ENCODE results near the gene MAPKBP1.

Gene MAPKBP1

GRCh38 chr15:41789662-41790061 lies 15.4 kb downstream of the MAPKBP1 start:
- TF ChIP-seq, protein P1, sequence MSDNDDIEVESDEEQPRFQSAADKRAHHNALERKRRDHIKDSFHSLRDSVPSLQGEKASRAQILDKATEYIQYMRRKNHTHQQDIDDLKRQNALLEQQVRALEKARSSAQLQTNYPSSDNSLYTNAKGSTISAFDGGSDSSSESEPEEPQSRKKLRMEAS (IDR thresholded peaks at IDR 0.05; ENCODE audit: low read depth, low read length), result no peak
- no peak for TF ChIP-seq POLR2A (IDR thresholded peaks at IDR 0.05; ENCODE audit: extremely low read depth, insufficient read length)
- no peak for TF ChIP-seq CTCF (IDR thresholded peaks at IDR 0.05; ENCODE audit: low read depth, low read length)
- TF ChIP-seq MYC (IDR thresholded peaks at IDR 0.05; ENCODE audit: low read depth, low read length), result no peak
- no peak for DNase-seq (ENCODE audit: low read depth)

DNA sequence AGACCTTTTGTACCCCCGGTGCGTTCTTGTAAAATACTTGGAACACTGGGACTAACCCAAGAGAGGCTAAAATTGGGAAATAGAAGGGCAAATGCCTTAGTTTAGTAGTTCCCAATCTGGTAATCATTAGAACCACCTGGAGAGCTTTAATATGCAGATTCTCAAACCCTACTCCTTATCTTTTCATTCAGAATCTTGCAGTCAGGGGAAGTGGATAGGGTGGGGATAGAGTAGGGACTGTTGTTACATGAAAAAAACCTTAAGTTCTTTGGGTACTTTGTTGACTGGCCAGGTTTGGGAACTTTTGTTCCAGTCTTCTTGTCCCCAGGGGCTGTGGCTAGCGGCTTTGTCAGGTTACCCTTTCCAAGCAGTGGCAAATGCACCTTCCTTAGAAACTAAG lies 15.9 kb downstream of the MAPKBP1 start:
- TF ChIP-seq CTCF (IDR thresholded peaks at IDR 0.05; ENCODE audit: low read depth, low read length), result no peak
- TF ChIP-seq, protein P1 (IDR thresholded peaks at IDR 0.05; ENCODE audit: low read depth, low read length), result no peak
- TF ChIP-seq MYC (IDR thresholded peaks at IDR 0.05; ENCODE audit: low read depth, low read length), result no peak
- TF ChIP-seq POLR2A (IDR thresholded peaks at IDR 0.05; ENCODE audit: extremely low read depth, insufficient read length), result no peak
- H3K4me3 ChIP-seq (ENCODE audit: low read depth, low read length), result no peak overlapping the region
- no peak for DNase-seq (ENCODE audit: low read depth)

More at GRCh38 chr15:41789662-41790061, 15.4 kb downstream of the MAPKBP1 start:
- H3K4me3 ChIP-seq (ENCODE audit: low read depth, low read length), result no peak overlapping the region

- TF ChIP-seq MYC (IDR thresholded peaks at IDR 0.05; ENCODE audit: low read depth, low read length) (peak; percentile 37; the same call in 1 of the 2 replicates), POLR2A (IDR thresholded peaks at IDR 0.05; ENCODE audit: extremely low read depth, insufficient read length) (no peak)
- TF ChIP-seq, protein P1 (IDR thresholded peaks at IDR 0.05; ENCODE audit: low read depth, low read length), result peak; percentile 38; the same call in 1 of the 2 replicates
- H3K4me3 ChIP-seq (ENCODE audit: low read depth, low read length), result no peak overlapping the region
- peak; percentile 85 for DNase-seq (ENCODE audit: low read depth)
These were observed 16.7 kb downstream of the MAPKBP1 start for GRCh38 chr15:41790756-41791546.

GRCh38 chr15:41791547-41791937 lies 17.3 kb downstream of the MAPKBP1 start:
- TF ChIP-seq MYC (IDR thresholded peaks at IDR 0.05; ENCODE audit: low read depth, low read length), result no peak
- TF ChIP-seq, protein P1 (IDR thresholded peaks at IDR 0.05; ENCODE audit: low read depth, low read length), result no peak
- no peak for TF ChIP-seq CTCF (IDR thresholded peaks at IDR 0.05; ENCODE audit: low read depth, low read length)
- no peak for TF ChIP-seq POLR2A (IDR thresholded peaks at IDR 0.05; ENCODE audit: extremely low read depth, insufficient read length)
- DNase-seq (ENCODE audit: low read depth), result no peak
- H3K4me3 ChIP-seq (ENCODE audit: low read depth, low read length), result no peak overlapping the region

DNA sequence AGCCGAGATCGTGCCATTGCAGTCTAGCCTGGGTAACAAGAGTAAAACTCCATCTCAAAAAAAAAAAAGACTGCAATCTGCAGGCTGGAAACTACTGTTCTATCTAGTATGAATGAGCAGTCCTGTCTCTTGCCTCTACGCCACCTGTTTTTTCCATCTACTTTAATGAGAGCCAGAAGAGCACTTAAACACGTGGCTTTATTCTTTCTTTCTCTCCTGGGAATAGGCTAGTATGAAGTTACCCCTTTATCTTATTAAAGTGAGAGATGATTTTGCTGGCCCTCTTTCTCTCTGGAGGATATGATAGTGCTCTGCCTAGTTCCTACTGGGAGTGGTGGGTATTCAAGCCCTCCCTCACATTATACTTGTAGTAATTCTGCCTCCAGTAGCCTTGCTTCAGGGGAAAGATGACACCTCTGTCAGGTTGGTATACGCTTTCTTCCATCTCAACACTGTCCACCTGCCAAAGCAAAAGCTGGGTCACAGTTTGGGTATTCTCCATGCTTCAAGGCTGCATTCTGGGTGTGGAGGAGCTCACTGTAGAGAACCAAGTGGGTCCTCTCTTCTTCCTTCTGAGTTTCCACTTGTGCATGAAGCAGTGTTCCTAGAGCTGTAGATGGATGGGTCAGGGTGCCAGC lies 17.8 kb downstream of the MAPKBP1 start:
- DNase-seq (ENCODE audit: low read depth), result no peak
- no peak overlapping the region for H3K4me3 ChIP-seq (ENCODE audit: low read depth, low read length)
- TF ChIP-seq, protein P1 (IDR thresholded peaks at IDR 0.05; ENCODE audit: low read depth, low read length), result peak; percentile 17; the same call in 1 of the 2 replicates
- TF ChIP-seq POLR2A (IDR thresholded peaks at IDR 0.05; ENCODE audit: extremely low read depth, insufficient read length), result no peak
- TF ChIP-seq MYC (IDR thresholded peaks at IDR 0.05; ENCODE audit: low read depth, low read length), result no peak
- no peak for TF ChIP-seq CTCF (IDR thresholded peaks at IDR 0.05; ENCODE audit: low read depth, low read length)

DNA sequence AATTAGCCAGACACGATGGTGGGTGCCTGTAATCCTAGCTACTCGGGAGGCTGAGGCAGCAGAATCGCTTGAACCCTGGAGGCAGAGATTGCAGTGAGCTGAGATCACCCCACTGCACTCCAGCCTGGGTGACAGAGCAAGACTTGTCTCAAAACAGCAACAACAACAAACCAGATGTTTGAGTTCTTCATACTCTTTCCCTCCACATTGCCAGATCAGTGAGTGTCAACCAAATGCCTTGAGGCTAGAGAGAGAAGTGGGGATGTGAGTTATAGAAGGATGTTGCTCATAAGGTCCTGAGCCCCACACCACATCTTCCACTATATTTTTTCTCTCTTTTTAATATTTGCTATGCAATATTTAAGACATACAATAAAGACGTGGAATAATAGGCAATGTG lies 19.8 kb downstream of the MAPKBP1 start:
- no peak for DNase-seq (ENCODE audit: low read depth)
- no peak for TF ChIP-seq CTCF (IDR thresholded peaks at IDR 0.05; ENCODE audit: low read depth, low read length)
- TF ChIP-seq, protein P1 (IDR thresholded peaks at IDR 0.05; ENCODE audit: low read depth, low read length), result no peak
- no peak for TF ChIP-seq MYC (IDR thresholded peaks at IDR 0.05; ENCODE audit: low read depth, low read length)
- no peak for TF ChIP-seq POLR2A (IDR thresholded peaks at IDR 0.05; ENCODE audit: extremely low read depth, insufficient read length)
- no peak overlapping the region for H3K4me3 ChIP-seq (ENCODE audit: low read depth, low read length)
